ENCODE results near the gene FGFR1OP2. TPM values are rescaled to one million over a fixed set of nuclear protein-coding genes. Genes with fewer than 3 reads are reported as not detected.
"Not testable (repeated sequence)": the region's sequence is repeated elsewhere in the genome, so short reads cannot be mapped to it uniquely, and the experiment has no call there.

The FGFR1OP2 gene
- total and polyA plus RNA-seq, 8 donors: 12.3 to 94.2 (median 30.8) TPM

- H3K4me3 ChIP-seq: no peak overlapping the region
These were observed 42.6 kb upstream of the FGFR1OP2 start for GRCh38 chr12:26895672-26896071.

GRCh38 chr12:26896913-26897312 is 41.4 kb upstream of the FGFR1OP2 start:
- H3K4me1 ChIP-seq: no peaks in the 10 kb centered on the region
- no peak for DNase-seq
- H3K36me3 ChIP-seq: peaks cover 0 to 27% (median 23%) of the 10 kb centered on the region in 4 donors
- H3K27me3 ChIP-seq: no peaks in the 10 kb centered on the region
- intact Hi-C loops (cut with DNase I; ENCODE audit: low total_unique reads): no loop called here
- no peak for TF ChIP-seq POLR2A (IDR thresholded peaks at IDR 0.05)
- no peak overlapping the region for H3K27ac ChIP-seq
- WGBS, 5 donors: 93 to 100% (median 98%) methylated on average over 2 of the region's 2 CpGs
- H3K4me3 ChIP-seq: no peak overlapping the region
- no peaks in the 10 kb centered on the region for H3K9me3 ChIP-seq

More at GRCh38 chr12:26895672-26896071, 42.6 kb upstream of the FGFR1OP2 start:
- Histone ChIP-seq H3K9me3 (no peaks in the 10 kb centered on the region), H3K27me3 (no peaks in the 10 kb centered on the region), H3K4me1 (no peaks in the 10 kb centered on the region), H3K36me3 (peaks cover 0 to 24% (median 16%) of the 10 kb centered on the region in 4 donors), H3K27ac (no peak overlapping the region)
- no peak for TF ChIP-seq CTCF (IDR thresholded peaks at IDR 0.05)
- no peak for TF ChIP-seq POLR2AphosphoS5 (IDR thresholded peaks at IDR 0.05)
- TF ChIP-seq POLR2A (IDR thresholded peaks at IDR 0.05): no peak
- TF ChIP-seq EP300 (IDR thresholded peaks at IDR 0.05): no peak
- 93 to 98% (median 94%) methylated on average over 4 of the region's 4 CpGs for WGBS, 5 donors
- no peak for DNase-seq
- intact Hi-C loops (cut with DNase I; ENCODE audit: low total_unique reads): no loop called here

GRCh38 chr12:26903396-26903795 is 34.9 kb upstream of the FGFR1OP2 start:
- Histone ChIP-seq H3K36me3 (peaks cover 9 to 82% (median 62%) of the 10 kb centered on the region in 4 donors), H3K4me1 (peaks cover 0 to 11% (median 5%) of the 10 kb centered on the region in 4 donors)
- H3K27ac ChIP-seq; DNase-seq; H3K9me3 ChIP-seq; H3K4me3 ChIP-seq; H3K27me3 ChIP-seq; intact Hi-C loops (cut with DNase I; ENCODE audit: low total_unique reads): not testable (repeated sequence)
- WGBS, 5 donors: 65 to 99% (median 97%) methylated on average over 2 to 3 of the region's 3 CpGs

GRCh38 chr12:26906024-26906423 is 32.2 kb upstream of the FGFR1OP2 start:
- 29 to 64% (median 39%) methylated on average over 1 of the region's 1 CpG for WGBS, 5 donors
- TF ChIP-seq EP300 (IDR thresholded peaks at IDR 0.05) (no peak), POLR2A (IDR thresholded peaks at IDR 0.05) (no peak)
- Histone ChIP-seq H3K27ac (no peak overlapping the region), H3K9me3 (no peaks in the 10 kb centered on the region), H3K36me3 (peaks cover 9 to 83% (median 71%) of the 10 kb centered on the region in 4 donors), H3K4me1 (peaks cover 0 to 11% (median 5%) of the 10 kb centered on the region in 4 donors), H3K27me3 (no peaks in the 10 kb centered on the region), H3K4me3 (no peak overlapping the region)
- no peak for DNase-seq
- intact Hi-C loops (cut with DNase I; ENCODE audit: low total_unique reads): no loop called here

GRCh38 chr12:26906704-26907103 is 31.6 kb upstream of the FGFR1OP2 start:
- TF ChIP-seq EP300 (IDR thresholded peaks at IDR 0.05) (no peak), POLR2AphosphoS5 (IDR thresholded peaks at IDR 0.05) (no peak), CTCF (IDR thresholded peaks at IDR 0.05) (no peak), POLR2A (IDR thresholded peaks at IDR 0.05) (no peak)
- no peak overlapping the region for H3K4me3 ChIP-seq
- intact Hi-C loops (cut with DNase I; ENCODE audit: low total_unique reads): no loop called here
- peak in 1 of 2 donors; percentile 5 for DNase-seq
- 22 to 36% (median 33%) methylated on average over 1 of the region's 1 CpG for WGBS, 5 donors
- no peaks in the 10 kb centered on the region for H3K9me3 ChIP-seq
- peak overlapping the region in 1 of 5 donors; percentile 56 for H3K27ac ChIP-seq
- peaks cover 9 to 85% (median 74%) of the 10 kb centered on the region in 4 donors for H3K36me3 ChIP-seq
- H3K27me3 ChIP-seq: no peaks in the 10 kb centered on the region
- H3K4me1 ChIP-seq: peaks cover 0 to 11% (median 5%) of the 10 kb centered on the region in 4 donors

Measured in stomach (tissue), 9 donors.